ENCODE data around the gene MRPL11.
A peak's percentile ranks its signal among the peaks of the same experiment; 100 is the strongest.

Gene MRPL11

DNA sequence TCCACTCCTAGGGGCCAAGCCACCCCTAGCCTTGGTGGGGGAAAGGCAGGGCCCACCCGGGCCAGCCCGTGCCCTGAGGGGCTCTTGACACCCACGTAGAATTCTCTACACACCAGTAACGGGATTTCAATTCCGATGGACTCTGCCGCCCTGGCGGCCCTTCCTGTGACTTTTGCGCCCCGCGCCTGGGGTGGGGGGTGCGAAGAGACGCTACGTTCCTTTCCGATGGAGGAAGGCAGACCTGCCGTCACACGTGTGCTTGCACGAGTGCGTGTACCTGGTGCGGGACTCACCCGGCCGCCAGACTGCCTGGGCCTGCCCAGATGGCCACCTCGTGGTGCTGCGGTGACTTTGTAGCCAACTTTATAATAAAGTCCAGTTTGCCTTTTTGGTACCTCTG lies 12.3 kb downstream of the MRPL11 start:
- no peak for DNase-seq (ENCODE audit: low read depth)
- H3K4me3 ChIP-seq (ENCODE audit: low read depth, low read length): no peak overlapping the region
- TF ChIP-seq, protein P1, sequence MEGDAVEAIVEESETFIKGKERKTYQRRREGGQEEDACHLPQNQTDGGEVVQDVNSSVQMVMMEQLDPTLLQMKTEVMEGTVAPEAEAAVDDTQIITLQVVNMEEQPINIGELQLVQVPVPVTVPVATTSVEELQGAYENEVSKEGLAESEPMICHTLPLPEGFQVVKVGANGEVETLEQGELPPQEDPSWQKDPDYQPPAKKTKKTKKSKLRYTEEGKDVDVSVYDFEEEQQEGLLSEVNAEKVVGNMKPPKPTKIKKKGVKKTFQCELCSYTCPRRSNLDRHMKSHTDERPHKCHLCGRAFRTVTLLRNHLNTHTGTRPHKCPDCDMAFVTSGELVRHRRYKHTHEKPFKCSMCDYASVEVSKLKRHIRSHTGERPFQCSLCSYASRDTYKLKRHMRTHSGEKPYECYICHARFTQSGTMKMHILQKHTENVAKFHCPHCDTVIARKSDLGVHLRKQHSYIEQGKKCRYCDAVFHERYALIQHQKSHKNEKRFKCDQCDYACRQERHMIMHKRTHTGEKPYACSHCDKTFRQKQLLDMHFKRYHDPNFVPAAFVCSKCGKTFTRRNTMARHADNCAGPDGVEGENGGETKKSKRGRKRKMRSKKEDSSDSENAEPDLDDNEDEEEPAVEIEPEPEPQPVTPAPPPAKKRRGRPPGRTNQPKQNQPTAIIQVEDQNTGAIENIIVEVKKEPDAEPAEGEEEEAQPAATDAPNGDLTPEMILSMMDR (IDR thresholded peaks at IDR 0.05; ENCODE audit: low read depth, low read length, missing control alignments): no peak

- DNase-seq (ENCODE audit: low read depth): peak; percentile 26
- no peak overlapping the region for H3K4me3 ChIP-seq (ENCODE audit: low read depth, low read length)
- TF ChIP-seq, protein P1 (IDR thresholded peaks at IDR 0.05; ENCODE audit: low read depth, low read length, missing control alignments): no peak
These were observed 17.0 kb downstream of the MRPL11 start for GRCh38 chr11:66421492-66422205.

- no peak within 1 kb of the TSS for H3K4me3 ChIP-seq (ENCODE audit: low read depth, low read length)
- TF ChIP-seq, protein P1 (IDR thresholded peaks at IDR 0.05; ENCODE audit: low read depth, low read length, missing control alignments): no peak
- no peak for DNase-seq (ENCODE audit: low read depth)
These were observed 17.8 kb downstream of the MRPL11 start, which contains the start of gene NPAS4 for GRCh38 chr11:66420671-66421476. NPAS4 (plus strand) TSS chr11:66421035; CDS start chr11:66421180, 145 bp downstream.

- DNase-seq (ENCODE audit: low read depth): no peak
- no peak overlapping the region for H3K4me3 ChIP-seq (ENCODE audit: low read depth, low read length)
- TF ChIP-seq, protein P1 (IDR thresholded peaks at IDR 0.05; ENCODE audit: low read depth, low read length, missing control alignments): no peak
These were observed 18.8 kb downstream of the MRPL11 start for GRCh38 chr11:66419825-66420224.

DNA sequence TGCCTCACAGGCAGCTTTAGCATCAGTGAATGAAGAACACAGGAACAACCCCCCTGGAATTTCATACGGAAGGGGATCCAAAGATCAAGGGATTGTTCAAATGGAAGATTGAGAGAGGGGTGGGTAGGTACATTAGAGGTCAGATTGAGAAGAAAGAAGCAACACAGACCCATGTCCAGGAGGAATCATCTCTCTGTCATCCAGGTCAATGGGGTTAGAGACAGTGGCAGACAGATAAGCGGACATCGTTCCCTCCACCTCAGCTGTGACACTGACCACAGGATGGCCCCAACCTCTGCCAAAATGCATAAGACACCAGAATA lies 19.7 kb downstream of the MRPL11 start:
- TF ChIP-seq, protein P1 (IDR thresholded peaks at IDR 0.05; ENCODE audit: low read depth, low read length, missing control alignments): no peak
- H3K4me3 ChIP-seq (ENCODE audit: low read depth, low read length): no peak overlapping the region
- DNase-seq (ENCODE audit: low read depth): no peak

- no peak overlapping the region for H3K4me3 ChIP-seq (ENCODE audit: low read depth, low read length)
- no peak for DNase-seq (ENCODE audit: low read depth)
- TF ChIP-seq, protein P1 (IDR thresholded peaks at IDR 0.05; ENCODE audit: low read depth, low read length, missing control alignments): peak; percentile 31
These were observed 20.3 kb downstream of the MRPL11 start for GRCh38 chr11:66418168-66418985.

Data from GM12864 (cell line).